Transverse colon (tissue), 4 donors: Measurements from ENCODE around the gene RAB40A. TPM values are rescaled to one million over a fixed set of nuclear protein-coding genes. Genes with fewer than 3 reads are reported as not detected.

Experiments
- DNase-seq: peaks from one replicate; pipeline ENCODE4 v3.0.0-alpha.2; 2019
- H3K27ac ChIP-seq, 4 donors: fragments of 200-600 bp; sonication (generic); 2 replicates each; pipeline ENCODE4 v1.5.1; 2016 to 2018; ENCODE audit warnings: inconsistent platforms in 4 of 4
- H3K27me3 ChIP-seq: fragments of 200-600 bp; sonication (generic); 2 replicates; pipeline ENCODE4 v1.5.1; 2017; ENCODE audit warnings: inconsistent platforms
- H3K36me3 ChIP-seq, 4 donors: fragments of 200-600 bp; sonication (generic); 2 replicates each; pipeline ENCODE4 v1.5.1; 2017 to 2019; ENCODE audit warnings: inconsistent platforms in 4 of 4
- H3K4me1 ChIP-seq, 4 donors: fragments of 200-600 bp; sonication (generic); 2 replicates each; pipeline ENCODE4 v1.5.1; 2017 to 2020; ENCODE audit warnings: inconsistent platforms in 4 of 4
- H3K4me3 ChIP-seq, 4 donors: fragments of 200-600 bp; sonication (generic); 1 replicate in 1 of 4; 2 replicates in 3 of 4; pipeline versions ENCODE4 v1.5.1 to v1.6.1; 2017 to 2019; ENCODE audit warnings: inconsistent platforms in 4 of 4
- H3K9me3 ChIP-seq, 2 donors: fragments of 200-600 bp; sonication (generic); 2 replicates each; pipeline ENCODE4 v1.5.1; 2017 to 2019; ENCODE audit warnings: inconsistent platforms in 2 of 2
- CTCF ChIP-seq, 5 experiments: fragments of 200-600 bp in 3 of 5; fragments of 450-650 bp in 2 of 5; sonication (generic) in 3 of 5; IDR thresholded peaks; 1 replicate in 2 of 5; 2 replicates in 3 of 5; pipeline ENCODE4 v1.5.1; 2016 to 2017; ENCODE audit warnings: antibody characterized with exemption in 5 of 5, inconsistent platforms in 3 of 5, mild to moderate bottlenecking in 2 of 5, moderate library complexity in 1 of 5
- EP300 ChIP-seq: sonication (generic); formaldehyde crosslinking; IDR thresholded peaks from one replicate; pipeline ENCODE4 v1.6.1; 2017; ENCODE audit warnings: antibody characterized with exemption, low read depth
- POLR2A ChIP-seq: fragments of 450-650 bp; IDR thresholded peaks from one replicate; pipeline ENCODE4 v1.6.1; 2016; ENCODE audit warnings: antibody characterized with exemption, mild to moderate bottlenecking, moderate library complexity
- POLR2AphosphoS5 ChIP-seq, 3 donors: sonication (generic); formaldehyde crosslinking; IDR thresholded peaks; one replicate each; pipeline ENCODE4 v1.6.1; 2016; ENCODE audit warnings: antibody characterized with exemption in 3 of 3
- WGBS, 2 donors: methylation state at CpG; one replicate each; pipeline ENCODE4 v1.1.5; 2018; ENCODE audit warnings: low coverage in 1 of 2; 5-methylcytosine and 5-hydroxymethylcytosine counted together
- in situ Hi-C, 4 donors: fragments of 200-750 bp; cut with MboI; loops; one replicate each; pipeline versions ENCODE4 v1.15.0 to v1.15.1; 2017; ENCODE audit warnings: low sequenced_read_pairs in 3 of 4, low pct_ligation_motif_present in 1 of 4, low pct_unique_long_range_greater_than_20kb in 1 of 4
- intact Hi-C: fragments of 100-400 bp; cut with DNase I; formaldehyde crosslinking; loops from one replicate; pipeline ENCODE4 v1.15.1; 2023; ENCODE audit warnings: low total_unique reads
- total RNA-seq, 4 donors: library from RNA; depleted of rRNA; stranded (reverse); fragments of >200 nt; gene quantifications; one replicate each; pipeline ENCODE4 v1.1.0, GENCODE V29; 2016

RAB40A gene
- total RNA-seq, 4 donors from 2014 or later = 0.55 to 1.4 TPM; not detected in 2

- Histone ChIP-seq H3K27me3 (no peaks in the 10 kb centered on the region), H3K27ac (no peak overlapping the region), H3K4me1 (peaks cover 0 to 2% (median 0%) of the 10 kb centered on the region in 4 donors), H3K36me3 (no peaks in the 10 kb centered on the region), H3K9me3 (no peaks in the 10 kb centered on the region), H3K4me3 (no peak overlapping the region)
- TF ChIP-seq POLR2AphosphoS5 (IDR thresholded peaks at IDR 0.05) (no peak), EP300 (no peak), POLR2A (no peak), CTCF (IDR thresholded peaks at IDR 0.05) (no peak)
- 49% methylated on average over 3 of the region's 3 CpGs; no CpG with 5 or more reads in 1 of the 2 donors for WGBS, 2 donors
- intact Hi-C loops (no loop called here), in situ Hi-C loops (loop anchor here in 3 of 4 donors (25.0 kb wide), 2 partner anchors 258 to 283 kb away; partner anchors contain the start of gene PLP1 (in 1 of the 3))
- no peak for DNase-seq
Observed at GRCh38 chrX:103529550-103529949, 10.3 kb upstream of the RAB40A start.

GRCh38 chrX:103524747-103525146 is 5.5 kb upstream of the RAB40A start:
- H3K9me3 ChIP-seq = no peaks in the 10 kb centered on the region
- in situ Hi-C loops (loop anchor here in 3 of 4 donors (25.0 kb wide), 2 partner anchors 263 to 288 kb away; partner anchors contain the start of gene PLP1 (in 1 of the 3)), intact Hi-C loops (no loop called here)
- H3K27me3 ChIP-seq = no peaks in the 10 kb centered on the region
- no peak overlapping the region for H3K4me3 ChIP-seq
- no peaks in the 10 kb centered on the region for H3K36me3 ChIP-seq
- TF ChIP-seq POLR2A = no peak
- no peak for TF ChIP-seq POLR2AphosphoS5 (IDR thresholded peaks at IDR 0.05)
- no peak for TF ChIP-seq CTCF (IDR thresholded peaks at IDR 0.05)
- TF ChIP-seq EP300 = no peak
- WGBS, 2 donors = 60 to 62% methylated on average over 1 to 2 of the region's 2 CpGs
- DNase-seq = no peak
- no peaks in the 10 kb centered on the region for H3K4me1 ChIP-seq
- H3K27ac ChIP-seq = no peak overlapping the region

GRCh38 chrX:103523605-103524004 is 4.3 kb upstream of the RAB40A start:
- Histone ChIP-seq H3K27ac (no peak overlapping the region), H3K36me3 (no peaks in the 10 kb centered on the region), H3K27me3 (no peaks in the 10 kb centered on the region), H3K4me3 (no peak overlapping the region), H3K4me1 (no peaks in the 10 kb centered on the region), H3K9me3 (no peaks in the 10 kb centered on the region)
- intact Hi-C loops (no loop called here), in situ Hi-C loops (no loop called here)
- DNase-seq = no peak
- WGBS, 2 donors = 81% methylated on average over 2 of the region's 2 CpGs; no CpG with 5 or more reads in 1 of the 2 donors
- TF ChIP-seq POLR2A (no peak), POLR2AphosphoS5 (IDR thresholded peaks at IDR 0.05) (no peak), EP300 (no peak), CTCF (IDR thresholded peaks at IDR 0.05) (no peak)

GRCh38 chrX:103520386-103520785 is 1.1 kb upstream of the RAB40A start:
- no peak overlapping the region for H3K27ac ChIP-seq
- no peak overlapping the region for H3K4me3 ChIP-seq
- H3K27me3 ChIP-seq = no peaks in the 10 kb centered on the region
- no peak for TF ChIP-seq POLR2A
- TF ChIP-seq EP300 = no peak
- TF ChIP-seq CTCF (IDR thresholded peaks at IDR 0.05) = no peak
- TF ChIP-seq POLR2AphosphoS5 (IDR thresholded peaks at IDR 0.05) = no peak
- H3K4me1 ChIP-seq = no peaks in the 10 kb centered on the region
- intact Hi-C loops = no loop called here
- in situ Hi-C loops = no loop called here
- no peaks in the 10 kb centered on the region for H3K36me3 ChIP-seq
- no peak for DNase-seq
- H3K9me3 ChIP-seq = no peaks in the 10 kb centered on the region
- WGBS, 2 donors = 77% methylated on average over 4 of the region's 4 CpGs; no CpG with 5 or more reads in 1 of the 2 donors
